ENCODE measurements around the gene ICOSLG. TPM values are rescaled to one million over a fixed set of nuclear protein-coding genes. Genes with fewer than 3 reads are reported as not detected.

ICOSLG gene
- total and polyA plus RNA-seq, 4 donors: 1.6 to 4.0 (median 2.7) TPM

- Histone ChIP-seq H3K4me1 (ENCODE audit: control insufficient read depth in 5 of 5, insufficient read depth in 5 of 5, low read length in 5 of 5) (peaks cover 0 to 5% (median 0%) of the 10 kb centered on the region in 5 donors), H3K4me3 (no peak overlapping the region), H3K9me3 (ENCODE audit: control insufficient read depth in 4 of 4, insufficient read depth in 3 of 4, low read length in 3 of 4) (peaks cover 0 to 5% (median 0%) of the 10 kb centered on the region in 4 donors), H3K9ac (ENCODE audit: insufficient read depth in 1 of 2, low read length in 2 of 2) (peak overlapping the region in 1 of 2 donors; percentile 26), H3K27ac (ENCODE audit: low read depth in 1 of 2, low read length in 1 of 2) (no peak overlapping the region), H3K27me3 (ENCODE audit: control insufficient read depth in 3 of 3, insufficient read depth in 3 of 3, low read length in 2 of 3) (no peaks in the 10 kb centered on the region), H3K36me3 (ENCODE audit: control insufficient read depth in 4 of 4, insufficient read depth in 4 of 4, low read length in 4 of 4) (no peaks in the 10 kb centered on the region)
- no peak for ATAC-seq (ENCODE audit: insufficient read depth, low FRiP score)
- WGBS, 2 donors: 68 to 80% methylated on average over 18 of the region's 18 CpGs
- TF ChIP-seq CTCF (IDR thresholded peaks at IDR 0.05; ENCODE audit: control extremely low read depth, extremely low read depth): no peak
- peak; percentile 18 to 29 (median 27) for DNase-seq
Observed at GRCh38 chr21:44263221-44263760, 22.5 kb upstream of the ICOSLG start.

GRCh38 chr21:44262338-44263056 lies 21.8 kb upstream of the ICOSLG start:
- 79 to 93% methylated on average over 10 to 12 of the region's 12 CpGs for WGBS, 2 donors

DNA sequence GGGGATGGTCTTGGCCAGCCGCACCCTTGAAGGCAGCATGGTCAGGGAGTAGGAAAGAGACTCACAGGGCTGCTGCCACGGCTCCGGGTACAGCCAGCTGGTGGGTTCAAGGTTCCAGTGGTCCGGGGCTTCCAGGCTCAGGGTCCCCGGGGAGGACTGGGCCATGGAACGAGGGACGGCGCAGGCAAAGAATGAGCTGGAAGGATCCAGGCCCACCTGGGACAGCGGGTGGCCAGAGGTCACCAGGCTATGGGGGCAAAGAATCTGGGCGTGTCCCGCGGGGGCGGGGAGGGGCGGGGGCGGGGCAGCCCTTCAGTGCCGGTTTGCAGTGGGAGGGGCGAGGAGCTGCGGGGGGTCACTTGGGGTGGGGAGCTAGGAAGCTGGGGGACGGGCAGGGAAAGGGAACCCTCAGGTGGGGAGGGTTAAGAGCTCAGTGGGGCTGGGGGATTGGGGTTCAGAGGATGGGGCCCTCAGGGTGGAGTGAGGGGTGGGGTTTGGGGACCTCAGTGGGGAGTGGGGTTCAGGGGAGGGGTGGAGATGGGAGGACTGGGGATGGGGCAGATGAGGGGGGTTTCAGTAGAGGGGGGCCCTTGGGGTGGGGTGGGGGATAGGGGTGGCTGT lies 21.0 kb upstream of the ICOSLG start, which contains the start of gene DNMT3L:
Gene DNMT3L, minus strand, starts transcription at position 223 of the 621 bp plus-strand sequence. CDS start 638 bp downstream, outside the sequence.
- no peaks in the 10 kb centered on the region for H3K27me3 ChIP-seq (ENCODE audit: control insufficient read depth in 3 of 3, insufficient read depth in 3 of 3, low read length in 2 of 3)
- H3K36me3 ChIP-seq (ENCODE audit: control insufficient read depth in 4 of 4, insufficient read depth in 4 of 4, low read length in 4 of 4): no peaks in the 10 kb centered on the region
- no peak within 1 kb of the TSS for H3K9ac ChIP-seq (ENCODE audit: insufficient read depth in 1 of 2, low read length in 2 of 2)
- WGBS, 2 donors: 77 to 85% methylated on average over 19 of the region's 19 CpGs
- H3K9me3 ChIP-seq (ENCODE audit: control insufficient read depth in 4 of 4, insufficient read depth in 3 of 4, low read length in 3 of 4): peaks cover 0 to 5% (median 0%) of the 10 kb centered on the region in 4 donors
- H3K4me1 ChIP-seq (ENCODE audit: control insufficient read depth in 5 of 5, insufficient read depth in 5 of 5, low read length in 5 of 5): peaks cover 0 to 5% (median 0%) of the 10 kb centered on the region in 5 donors
- H3K4me3 ChIP-seq: no peak within 1 kb of the TSS
- H3K27ac ChIP-seq (ENCODE audit: low read depth in 1 of 2, low read length in 1 of 2): no peak within 1 kb of the TSS
- DNase-seq (no peak), ATAC-seq (ENCODE audit: insufficient read depth, low FRiP score) (no peak)
- TF ChIP-seq CTCF (IDR thresholded peaks at IDR 0.05; ENCODE audit: control extremely low read depth, extremely low read depth): no peak

More at GRCh38 chr21:44262338-44263056, 21.8 kb upstream of the ICOSLG start:
- Histone ChIP-seq H3K36me3 (ENCODE audit: control insufficient read depth in 4 of 4, insufficient read depth in 4 of 4, low read length in 4 of 4) (no peaks in the 10 kb centered on the region), H3K27ac (ENCODE audit: low read depth in 1 of 2, low read length in 1 of 2) (no peak overlapping the region), H3K4me3 (no peak overlapping the region), H3K27me3 (ENCODE audit: control insufficient read depth in 3 of 3, insufficient read depth in 3 of 3, low read length in 2 of 3) (no peaks in the 10 kb centered on the region), H3K9me3 (ENCODE audit: control insufficient read depth in 4 of 4, insufficient read depth in 3 of 4, low read length in 3 of 4) (peaks cover 0 to 5% (median 0%) of the 10 kb centered on the region in 4 donors), H3K9ac (ENCODE audit: insufficient read depth in 1 of 2, low read length in 2 of 2) (no peak overlapping the region), H3K4me1 (ENCODE audit: control insufficient read depth in 5 of 5, insufficient read depth in 5 of 5, low read length in 5 of 5) (peaks cover 0 to 5% (median 0%) of the 10 kb centered on the region in 5 donors)
- ATAC-seq (ENCODE audit: insufficient read depth, low FRiP score) (no peak), DNase-seq (no peak)
- no peak for TF ChIP-seq CTCF (IDR thresholded peaks at IDR 0.05; ENCODE audit: control extremely low read depth, extremely low read depth)

Measured in lung (tissue), 12 donors.